Thoracic aorta (tissue), 2 donors: ENCODE results near the gene STON2. TPM values are rescaled to one million over a fixed set of nuclear protein-coding genes. Genes with fewer than 3 reads are reported as not detected.

Experiments
- ATAC-seq: fragments of 150-250 bp; one replicate; pipeline ENCODE4 v1.8.0; 2017; ENCODE audit warnings: low read depth; ENCODE audit not compliant: insufficient number of reproducible peaks, low FRiP score
- DNase-seq: peaks from one replicate; pipeline ENCODE4 v3.0.0-alpha.2; 2020; ENCODE audit warnings: low spot score
- H3K27ac ChIP-seq, 2 donors: fragments of 200-600 bp; sonication (generic); 1 replicate in 1 of 2; 2 replicates in 1 of 2; pipeline ENCODE4 v1.5.1; 2016; ENCODE audit warnings: mild to moderate bottlenecking in 2 of 2, moderate library complexity in 2 of 2
- H3K27me3 ChIP-seq: fragments of 200-600 bp; sonication (generic); replicated peaks from 2 replicates; pipeline ENCODE4 v1.6.0; 2016; ENCODE audit warnings: mild to moderate bottlenecking; ENCODE audit not compliant: insufficient read depth
- H3K36me3 ChIP-seq: fragments of 200-600 bp; sonication (generic); one replicate; pipeline ENCODE4 v1.5.1; 2016
- H3K4me1 ChIP-seq, 2 donors: fragments of 200-600 bp; sonication (generic); 1 replicate in 1 of 2; 2 replicates in 1 of 2; pipeline versions ENCODE4 v1.5.1 to v1.6.0; 2016; ENCODE audit warnings: low read depth in 2 of 2, mild to moderate bottlenecking in 1 of 2; ENCODE audit not compliant: control insufficient read depth in 1 of 2
- H3K4me3 ChIP-seq: fragments of 200-600 bp; sonication (generic); 2 replicates; pipeline ENCODE4 v1.5.1; 2016; ENCODE audit warnings: mild to moderate bottlenecking
- H3K9me3 ChIP-seq: fragments of 200-600 bp; sonication (generic); 2 replicates; pipeline ENCODE4 v1.5.1; 2016
- total RNA-seq, 2 donors: library from RNA; depleted of rRNA; stranded (reverse); fragments of >200 nt; gene quantifications; one replicate each; pipeline versions ENCODE4 v1.1.0 to v1.2.3, GENCODE V29; 2016
- TF ChIP-seq, protein P1 (sequence below): fragments of 200-600 bp; sonication (generic); IDR thresholded peaks from one replicate; pipeline ENCODE4 v1.5.1; 2019; ENCODE audit warnings: antibody characterized with exemption

The STON2 gene
- total RNA-seq, 2 donors from 2014 or later: 8.1 to 10.4 TPM

DNA sequence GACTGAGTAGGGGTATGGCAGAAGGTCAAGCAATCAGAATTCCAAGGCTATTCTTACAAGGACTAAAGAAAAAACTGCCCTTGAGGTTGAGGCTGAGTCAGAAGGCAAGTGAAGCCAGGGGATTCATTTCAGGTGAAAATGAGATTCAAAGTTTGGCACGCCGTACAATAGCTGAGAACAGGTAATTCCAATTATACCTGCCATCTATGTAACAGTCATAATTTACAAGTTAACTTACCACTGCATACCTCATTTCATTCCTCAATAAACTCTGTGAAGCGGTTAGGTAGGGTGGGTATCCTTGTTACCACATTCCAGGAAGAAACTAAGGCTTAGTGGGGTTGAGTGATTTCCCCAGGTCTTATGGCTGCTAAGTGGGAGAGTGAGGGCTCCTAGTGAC, 64.1 kb downstream of the STON2 start:
- Histone ChIP-seq H3K4me3 (no peak overlapping the region), H3K4me1 (no peaks in the 10 kb centered on the region), H3K27me3 (no peaks in the 10 kb centered on the region), H3K9me3 (no peaks in the 10 kb centered on the region), H3K27ac (no peak overlapping the region), H3K36me3 (no peaks in the 10 kb centered on the region)
- DNase-seq (no peak), ATAC-seq (no peak)
- TF ChIP-seq, protein P1, sequence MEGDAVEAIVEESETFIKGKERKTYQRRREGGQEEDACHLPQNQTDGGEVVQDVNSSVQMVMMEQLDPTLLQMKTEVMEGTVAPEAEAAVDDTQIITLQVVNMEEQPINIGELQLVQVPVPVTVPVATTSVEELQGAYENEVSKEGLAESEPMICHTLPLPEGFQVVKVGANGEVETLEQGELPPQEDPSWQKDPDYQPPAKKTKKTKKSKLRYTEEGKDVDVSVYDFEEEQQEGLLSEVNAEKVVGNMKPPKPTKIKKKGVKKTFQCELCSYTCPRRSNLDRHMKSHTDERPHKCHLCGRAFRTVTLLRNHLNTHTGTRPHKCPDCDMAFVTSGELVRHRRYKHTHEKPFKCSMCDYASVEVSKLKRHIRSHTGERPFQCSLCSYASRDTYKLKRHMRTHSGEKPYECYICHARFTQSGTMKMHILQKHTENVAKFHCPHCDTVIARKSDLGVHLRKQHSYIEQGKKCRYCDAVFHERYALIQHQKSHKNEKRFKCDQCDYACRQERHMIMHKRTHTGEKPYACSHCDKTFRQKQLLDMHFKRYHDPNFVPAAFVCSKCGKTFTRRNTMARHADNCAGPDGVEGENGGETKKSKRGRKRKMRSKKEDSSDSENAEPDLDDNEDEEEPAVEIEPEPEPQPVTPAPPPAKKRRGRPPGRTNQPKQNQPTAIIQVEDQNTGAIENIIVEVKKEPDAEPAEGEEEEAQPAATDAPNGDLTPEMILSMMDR: no peak

DNA sequence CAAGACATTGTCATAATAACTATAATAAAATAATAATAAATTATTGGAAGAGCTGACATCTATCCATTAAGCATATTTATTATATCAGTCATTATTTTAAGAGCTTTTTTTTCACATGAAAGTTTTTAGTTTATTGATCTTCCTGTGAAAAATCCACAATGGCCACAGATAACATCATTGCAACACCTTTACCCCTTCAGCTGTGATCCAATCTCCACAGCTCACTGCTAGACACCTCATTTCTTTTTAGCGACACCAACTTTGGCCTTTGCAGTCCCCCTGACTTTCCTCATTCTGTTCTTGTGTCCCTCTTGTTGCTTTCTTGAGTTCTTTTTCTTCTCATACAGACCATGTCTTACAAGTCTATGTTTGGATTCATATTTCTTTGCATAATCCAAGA, 67.4 kb downstream of the STON2 start:
- Histone ChIP-seq H3K4me3 (no peak overlapping the region), H3K36me3 (no peaks in the 10 kb centered on the region), H3K4me1 (no peaks in the 10 kb centered on the region), H3K27me3 (no peaks in the 10 kb centered on the region), H3K27ac (no peak overlapping the region), H3K9me3 (no peaks in the 10 kb centered on the region)
- no peak for ATAC-seq
- TF ChIP-seq, protein P1: no peak
- DNase-seq: no peak

DNA sequence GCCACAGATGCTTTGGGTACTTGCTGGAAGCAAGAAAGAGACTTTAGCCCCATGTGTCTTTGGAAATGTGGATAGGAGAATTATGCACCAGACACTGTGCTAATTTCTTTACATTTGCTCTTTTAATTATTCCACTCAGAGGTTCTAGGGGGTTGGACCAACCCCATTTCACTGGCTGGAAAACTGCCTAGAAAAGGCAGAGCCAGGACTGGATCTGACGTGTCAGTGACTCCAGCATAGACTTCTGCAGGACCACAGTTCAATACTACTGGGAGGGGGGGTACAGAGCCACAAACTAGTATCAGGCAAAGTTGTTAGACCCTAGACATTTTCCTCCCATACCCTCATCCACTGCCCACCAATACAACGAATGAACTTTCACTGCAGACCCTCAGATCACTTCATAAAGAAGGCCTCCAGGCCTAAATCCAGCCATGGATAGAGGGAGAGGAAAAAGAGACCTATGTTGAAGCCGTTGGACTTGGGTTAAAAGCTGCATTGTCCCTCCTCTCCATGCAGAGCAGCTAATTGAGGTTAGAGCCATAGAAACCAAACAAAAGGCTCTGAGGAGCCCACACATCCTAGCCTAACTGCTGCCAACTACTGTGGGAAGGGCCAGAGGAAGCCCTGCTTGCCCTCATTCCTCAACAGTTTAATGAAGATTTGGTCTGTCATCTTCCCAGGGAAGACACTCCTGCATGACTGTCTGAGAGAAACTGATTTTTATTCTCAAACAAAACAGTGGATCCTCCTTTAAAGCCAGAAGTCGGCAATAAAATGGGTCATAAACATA, 68.7 kb downstream of the STON2 start:
- H3K9me3 ChIP-seq: no peaks in the 10 kb centered on the region
- TF ChIP-seq, protein P1: no peak
- ATAC-seq (no peak), DNase-seq (no peak)
- no peak overlapping the region for H3K4me3 ChIP-seq
- no peaks in the 10 kb centered on the region for H3K36me3 ChIP-seq
- H3K4me1 ChIP-seq: no peaks in the 10 kb centered on the region
- H3K27me3 ChIP-seq: no peaks in the 10 kb centered on the region
- no peak overlapping the region for H3K27ac ChIP-seq

DNA sequence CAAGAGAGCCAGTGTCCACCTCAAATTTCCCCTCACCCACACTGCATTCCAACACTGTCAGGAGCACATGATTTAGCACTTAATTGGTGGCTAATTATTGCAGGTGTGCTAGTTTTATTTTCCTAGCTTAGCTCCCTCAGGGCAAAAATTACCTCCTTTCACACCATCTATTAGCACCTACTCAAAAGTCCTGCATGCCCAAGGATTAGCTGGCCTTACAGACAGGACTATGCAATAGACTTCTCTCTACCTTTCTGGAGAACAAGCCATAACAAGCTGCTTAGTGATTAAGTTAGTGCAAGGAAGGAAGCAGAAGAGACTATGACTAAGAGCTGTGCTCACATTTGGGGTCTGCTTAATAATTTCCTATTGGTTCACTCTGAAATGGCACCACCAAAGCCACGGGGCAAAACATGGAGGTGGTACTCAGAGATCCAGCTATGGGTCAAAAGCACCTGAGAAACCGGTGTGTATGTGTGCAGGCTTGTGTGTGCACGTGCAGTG, 69.5 kb downstream of the STON2 start:
- Histone ChIP-seq H3K27me3 (no peaks in the 10 kb centered on the region), H3K27ac (no peak overlapping the region), H3K4me3 (no peak overlapping the region), H3K4me1 (no peaks in the 10 kb centered on the region), H3K9me3 (no peaks in the 10 kb centered on the region), H3K36me3 (no peaks in the 10 kb centered on the region)
- ATAC-seq (no peak), DNase-seq (no peak)
- TF ChIP-seq, protein P1: no peak

DNA sequence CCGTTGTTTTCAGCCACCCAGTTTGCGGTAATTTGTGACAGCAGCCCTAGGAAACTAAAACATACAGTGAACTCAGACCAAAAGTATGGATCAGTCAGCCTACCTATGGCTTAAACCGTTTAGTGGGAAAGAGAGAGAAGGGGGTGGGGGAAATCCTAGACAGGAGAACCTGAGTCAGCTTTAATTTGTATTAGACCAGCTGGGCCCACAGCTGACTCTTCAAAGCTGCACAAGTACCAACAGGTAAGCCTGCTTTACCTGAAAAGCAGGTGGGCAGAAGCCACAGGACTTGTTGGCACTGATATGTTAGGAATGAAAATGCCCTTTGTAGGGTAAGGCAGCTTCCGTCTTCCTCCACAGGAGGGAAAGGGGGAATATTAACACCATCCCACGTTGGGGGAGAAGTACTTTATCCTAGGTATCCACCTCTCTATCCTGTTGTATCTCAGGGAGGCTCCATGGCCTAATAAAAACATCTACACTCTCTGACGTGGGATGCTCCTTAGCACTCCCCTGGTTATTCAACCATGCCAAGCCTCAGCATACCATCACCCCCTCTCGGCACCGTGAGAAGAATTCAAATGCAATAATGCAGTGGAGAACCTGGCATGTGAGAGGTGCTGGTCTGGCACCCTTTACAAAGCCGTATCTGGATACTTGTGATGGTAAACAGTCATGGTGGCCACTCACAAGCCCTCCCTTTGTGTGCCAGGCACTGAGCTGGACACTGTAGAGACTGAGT, 70.3 kb downstream of the STON2 start:
- Histone ChIP-seq H3K27ac (no peak overlapping the region), H3K36me3 (no peaks in the 10 kb centered on the region), H3K9me3 (no peaks in the 10 kb centered on the region), H3K27me3 (no peaks in the 10 kb centered on the region), H3K4me1 (no peaks in the 10 kb centered on the region), H3K4me3 (no peak overlapping the region)
- TF ChIP-seq, protein P1: no peak
- DNase-seq (no peak), ATAC-seq (no peak)
